HG02678 (cell line): ENCODE results near the gene PRDM15.

Experiments
- ATAC-seq: cut with Tn5 transposase; IDR thresholded peaks from one replicate; pipeline ENCODE4 v1.9.1; 2021; ENCODE audit warnings: mild to moderate bottlenecking, moderate library complexity; ENCODE audit not compliant: unreplicated experiment

The PRDM15 gene

GRCh38 chr21:41885341-41886024 is 6.3 kb upstream of the PRDM15 start:
- ATAC-seq, result no peak

DNA sequence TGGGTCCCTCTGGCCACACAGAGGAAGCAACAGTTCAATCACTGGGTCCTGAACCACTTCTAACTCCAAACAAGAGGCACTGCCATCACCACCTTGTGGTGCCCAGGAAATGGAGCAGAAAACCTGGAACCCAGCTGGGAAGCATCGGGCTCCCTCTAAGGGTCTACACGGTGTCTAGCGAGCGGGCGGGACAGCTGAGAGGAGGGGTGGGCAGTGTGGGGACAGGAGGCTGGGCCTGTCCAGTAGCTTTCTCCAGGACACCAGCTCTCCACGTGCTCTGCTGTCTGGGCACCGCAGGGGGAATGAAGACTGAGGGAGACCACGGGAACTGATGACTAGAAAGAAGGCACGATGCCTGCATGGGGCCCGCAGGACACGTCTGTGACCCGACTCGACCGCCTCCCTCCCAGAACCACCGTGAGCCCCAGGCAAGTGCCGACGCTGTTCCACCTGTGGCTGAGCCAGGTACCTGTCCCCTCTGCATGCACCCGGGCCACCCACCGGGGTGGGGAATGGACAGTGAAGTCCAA is 5.4 kb upstream of the PRDM15 start:
- ATAC-seq, result no peak

DNA sequence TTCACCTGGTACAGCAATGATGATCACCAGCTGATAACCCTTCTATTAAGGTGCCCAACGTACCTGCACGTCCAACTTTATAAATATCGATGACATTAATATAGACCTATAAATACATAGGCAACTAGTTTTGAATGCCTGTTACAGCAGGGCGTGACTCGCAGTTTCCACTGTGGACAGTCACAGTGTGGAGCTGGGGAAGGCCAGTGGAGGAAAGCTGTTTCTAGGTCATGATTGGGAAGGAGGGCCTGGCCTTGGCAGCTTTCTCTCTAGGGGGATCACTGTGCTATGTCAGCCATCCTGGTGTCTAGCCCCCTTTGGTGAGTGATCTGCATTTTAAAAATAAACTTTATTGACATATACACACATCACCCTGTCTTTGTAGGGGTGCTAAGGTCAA is 4.4 kb upstream of the PRDM15 start:
- no peak for ATAC-seq

GRCh38 chr21:41881051-41881450 is 1.9 kb upstream of the PRDM15 start:
- ATAC-seq, result no peak

- no peak for ATAC-seq
Observed at GRCh38 chr21:41880153-41880552, 1.0 kb upstream of the PRDM15 start.

DNA sequence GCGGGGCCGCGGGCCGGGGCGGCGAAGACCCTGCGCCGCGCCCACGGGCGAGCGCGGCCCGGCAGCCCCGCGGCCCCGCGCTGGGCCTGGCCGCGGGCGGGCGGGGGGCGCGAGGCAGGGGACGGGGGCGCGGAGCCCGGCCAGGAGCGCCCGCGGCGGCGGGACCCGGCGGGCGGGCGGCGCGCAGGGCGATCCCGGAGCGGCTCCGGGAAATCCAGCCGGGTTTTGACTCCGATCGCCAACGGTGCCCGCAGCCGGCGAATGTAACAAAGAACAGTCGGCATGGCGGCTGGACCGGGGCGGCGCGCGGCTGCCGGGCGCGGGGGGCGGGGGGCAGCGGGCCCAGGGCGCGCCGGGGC is 334 bp downstream of the PRDM15 start:
- peak; percentile 73 for ATAC-seq

GRCh38 chr21:41877901-41878830 is 978 bp downstream of the PRDM15 start:
- ATAC-seq, result peak; percentile 33

- no peak for ATAC-seq
Observed at GRCh38 chr21:41876928-41877652, 2.1 kb downstream of the PRDM15 start.

DNA sequence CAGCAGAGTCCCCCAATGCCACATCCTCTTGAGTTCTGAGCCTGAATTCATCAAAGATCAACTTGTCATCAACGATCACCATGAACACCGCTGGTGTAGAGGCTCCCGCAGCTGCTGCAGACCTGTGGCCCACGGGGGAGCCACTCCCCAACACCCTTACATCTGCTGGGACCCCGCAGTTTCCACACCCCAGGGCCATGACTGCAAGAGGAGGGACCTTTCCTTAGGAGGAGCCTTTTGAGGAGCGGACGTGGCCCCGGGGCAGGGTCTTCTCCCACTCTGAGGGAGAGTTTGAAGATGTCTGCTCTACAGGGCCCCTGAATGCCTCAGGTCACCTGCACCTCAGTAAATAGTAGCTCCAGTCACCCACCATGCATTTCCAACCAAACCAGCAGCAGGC is 2.7 kb downstream of the PRDM15 start:
- ATAC-seq, result no peak

DNA sequence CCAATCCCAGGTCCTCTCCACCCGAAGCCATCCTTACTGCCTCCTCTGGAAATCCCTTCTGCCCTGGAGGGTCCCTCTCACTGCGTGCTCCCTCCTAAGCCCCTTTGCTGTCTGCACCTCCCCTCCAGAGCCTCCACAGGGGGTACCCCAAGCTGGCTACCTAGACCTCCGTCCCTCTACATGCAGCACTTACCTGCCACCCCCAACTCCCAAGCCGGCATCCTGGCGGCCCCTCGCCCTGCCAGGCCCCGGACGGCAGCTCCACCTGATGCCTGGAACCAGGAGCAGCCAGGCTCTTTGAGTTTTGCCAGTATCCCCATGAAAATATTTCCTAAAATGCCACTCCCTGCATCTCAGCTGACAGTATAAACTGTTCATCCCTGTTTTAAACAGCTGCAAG is 4.1 kb downstream of the PRDM15 start:
- no peak for ATAC-seq

- no peak for ATAC-seq
Observed at GRCh38 chr21:41874611-41875010, 4.5 kb downstream of the PRDM15 start.

- no peak for ATAC-seq
Observed at GRCh38 chr21:41873426-41873825, 5.7 kb downstream of the PRDM15 start.

DNA sequence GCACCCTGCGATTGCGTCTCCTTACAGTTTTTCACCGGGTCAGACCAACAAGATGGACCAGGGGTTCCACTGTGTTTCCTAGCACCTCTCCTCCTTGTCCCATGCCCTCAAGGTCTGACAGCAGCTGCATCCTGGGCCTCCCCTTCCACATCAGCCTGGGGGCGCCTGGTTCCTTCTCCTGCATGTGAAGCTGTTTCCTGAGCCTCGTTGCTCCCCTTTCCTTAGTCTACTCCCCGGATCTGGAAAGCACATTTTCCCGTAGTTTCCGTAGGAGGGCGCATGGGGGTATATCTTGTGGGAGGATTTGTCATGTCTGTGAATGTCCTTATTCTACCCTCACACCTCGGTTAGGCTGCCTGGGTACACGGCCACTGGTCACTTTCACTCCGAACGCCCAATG is 6.1 kb downstream of the PRDM15 start:
- ATAC-seq, result no peak

DNA sequence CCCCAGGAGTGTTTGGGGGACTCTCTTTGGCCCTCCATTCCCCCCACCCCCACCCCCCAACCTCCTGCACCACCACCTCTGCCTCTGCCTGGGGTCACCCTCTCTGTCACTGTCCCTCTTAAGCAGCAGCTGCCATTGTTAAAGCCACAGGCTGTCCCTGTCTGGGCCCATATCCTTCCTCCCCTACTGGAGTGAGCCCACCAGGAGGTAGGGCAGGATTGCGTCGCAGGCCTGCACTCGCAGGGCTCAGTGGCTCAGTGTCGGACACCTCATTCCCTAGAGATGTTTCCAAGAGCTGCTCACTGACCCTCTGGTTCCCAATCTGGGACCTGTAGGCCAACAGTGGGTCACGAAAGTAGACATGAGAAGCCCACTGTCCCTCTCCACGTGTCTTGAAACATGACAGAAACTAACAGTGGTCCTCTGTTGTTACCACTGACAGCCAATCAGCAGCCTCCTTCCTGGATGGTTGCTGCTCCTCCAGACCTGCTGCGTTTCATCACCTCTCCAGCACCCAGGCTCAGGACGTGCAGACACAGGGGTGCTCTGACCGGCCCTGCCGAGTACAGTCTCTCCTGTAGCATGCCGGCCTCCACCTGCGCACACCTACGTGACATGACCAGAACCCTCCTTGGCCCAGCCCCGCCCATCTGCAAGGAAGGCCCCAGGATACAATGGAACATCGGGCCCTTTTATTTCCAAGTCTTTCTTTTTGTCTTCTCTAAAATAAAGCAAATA is 7.7 kb downstream of the PRDM15 start:
- no peak for ATAC-seq

DNA sequence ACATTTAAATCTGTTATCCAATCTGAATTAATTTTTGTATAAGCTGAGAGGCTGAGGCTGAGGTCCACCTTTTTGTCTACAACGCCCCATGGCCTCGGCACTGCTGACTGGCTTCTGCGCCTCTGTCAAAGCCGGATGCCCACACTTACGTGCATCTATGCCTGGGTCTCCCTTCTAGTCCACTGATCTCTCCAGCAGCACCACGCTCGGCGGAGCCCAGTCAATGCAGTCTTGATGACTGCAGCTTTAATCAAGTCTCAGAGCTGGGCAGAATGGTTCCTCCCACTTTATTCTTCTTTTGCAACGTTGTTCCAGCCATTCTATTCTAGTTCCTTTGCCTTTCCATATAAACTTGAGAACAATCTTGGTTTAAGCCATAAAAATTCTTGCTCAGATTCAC is 9.4 kb downstream of the PRDM15 start:
- ATAC-seq, result no peak

DNA sequence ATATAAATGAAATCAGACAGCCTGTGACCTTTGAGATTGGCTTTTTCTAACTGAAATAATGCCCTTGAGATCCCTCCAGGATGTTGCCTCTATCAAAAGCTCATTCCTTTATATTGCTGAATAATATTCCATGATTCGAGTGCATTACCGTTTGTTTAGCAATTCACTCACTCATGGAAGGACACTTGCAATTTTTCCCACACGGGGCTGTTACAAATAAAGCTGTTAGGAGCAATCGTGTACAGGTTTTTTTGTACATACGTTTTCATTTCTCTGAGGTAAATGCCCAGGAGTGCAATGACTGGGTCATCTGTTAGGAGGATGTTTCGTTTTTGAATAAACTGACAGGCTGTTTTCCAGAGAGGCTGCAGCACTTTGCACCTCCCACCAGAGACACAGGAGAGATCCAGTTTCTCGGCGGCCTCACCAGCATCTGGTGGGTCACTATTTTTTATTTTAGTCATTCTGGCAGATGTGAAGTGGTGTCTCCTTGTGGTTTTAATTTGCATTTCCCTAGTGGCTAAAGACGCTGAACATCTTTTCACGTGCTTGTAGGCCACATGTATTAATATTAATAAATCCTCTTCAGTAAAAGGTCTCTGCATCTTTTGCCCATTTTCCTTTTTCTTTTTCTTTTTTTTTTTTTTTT is 11.0 kb downstream of the PRDM15 start:
- ATAC-seq, result peak; percentile 60

GRCh38 chr21:41867313-41867712 is 11.8 kb downstream of the PRDM15 start:
- ATAC-seq, result no peak

- no peak for ATAC-seq
Observed at GRCh38 chr21:41866274-41866809, 12.8 kb downstream of the PRDM15 start.

DNA sequence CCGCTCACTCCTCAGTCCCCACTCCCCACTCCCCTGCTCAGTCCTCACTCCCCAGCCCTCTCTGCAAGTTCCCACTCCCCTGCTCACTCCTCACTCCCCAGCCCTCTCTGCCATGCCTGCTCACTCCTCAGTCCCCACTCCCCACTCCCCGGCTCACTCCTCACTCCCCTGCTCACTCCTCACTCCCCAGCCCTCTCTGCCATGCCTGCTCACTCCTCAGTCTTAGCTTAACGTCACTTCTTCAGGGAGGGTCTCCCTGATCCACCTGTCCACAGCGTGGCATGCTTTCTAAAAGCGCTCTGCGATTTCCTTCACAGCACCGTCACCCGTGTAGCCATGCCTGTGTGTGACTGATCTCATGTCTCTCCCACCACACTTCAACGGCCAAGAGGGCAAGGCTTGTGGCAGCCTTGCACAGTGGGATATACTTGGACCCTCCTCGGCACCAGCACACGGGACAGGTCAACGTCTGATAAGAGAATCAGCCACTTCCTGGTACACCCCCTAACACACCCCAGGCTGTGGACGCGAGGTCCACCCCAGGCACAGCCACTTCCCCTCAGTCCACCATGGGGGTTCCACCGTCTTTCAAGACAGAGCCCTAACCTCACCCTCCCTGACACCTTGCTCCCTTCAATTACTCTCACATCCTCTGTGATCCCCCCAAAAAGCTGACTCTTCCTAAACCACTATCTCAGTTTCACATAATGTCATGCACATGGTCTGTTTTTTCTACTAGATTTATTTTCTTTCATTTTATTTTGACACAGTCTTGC is 14.0 kb downstream of the PRDM15 start:
- ATAC-seq, result peak; percentile 59
